H1 (cell line): Measurements from ENCODE around the gene PLCB1. TPM values are rescaled to one million over a fixed set of nuclear protein-coding genes. Genes with fewer than 3 reads are reported as not detected.

Source experiments
- ASH2L ChIP-seq: fragments of 200-600, 300-600 bp; sonication (generic); IDR thresholded peaks from one replicate; pipeline ENCODE4 v1.7.1; 2017; ENCODE audit warnings: low read length
- EZH2 ChIP-seq: fragments of 200-600 bp; sonication (generic); IDR thresholded peaks from 2 replicates; pipeline ENCODE4 v1.7.1; 2012; ENCODE audit warnings: low read depth, mild to moderate bottlenecking, moderate library complexity, low read length, inconsistent platforms; ENCODE audit not compliant: severe bottlenecking
- FOSL1 ChIP-seq: IDR thresholded peaks from 2 replicates; pipeline ENCODE4 v1.6.1; 2011; ENCODE audit warnings: mild to moderate bottlenecking, low read depth, low read length, moderate library complexity; ENCODE audit not compliant: insufficient read depth
- KDM4A ChIP-seq: IDR thresholded peaks from one replicate; pipeline ENCODE4 v1.7.1; 2012; ENCODE audit warnings: low read depth, mild to moderate bottlenecking, moderate library complexity, low read length, inconsistent platforms; ENCODE audit not compliant: severe bottlenecking
- NANOG ChIP-seq: IDR thresholded peaks from 2 replicates; pipeline ENCODE4 v1.6.1; 2011; ENCODE audit warnings: low read length, low read depth, mild to moderate bottlenecking, inconsistent platforms; ENCODE audit not compliant: insufficient read depth, poor library complexity, severe bottlenecking
- POLR2A ChIP-seq, 2 experiments: IDR thresholded peaks; 1 replicate in 1 of 2; 2 replicates in 1 of 2; pipeline ENCODE4 v1.6.1; 2011; ENCODE audit warnings: low read depth in 2 of 2, low read length in 2 of 2, mild to moderate bottlenecking in 2 of 2; ENCODE audit errors: control extremely low read depth in 1 of 2
- POU5F1 ChIP-seq: IDR thresholded peaks from 2 replicates; pipeline ENCODE4 v1.6.1; 2011; ENCODE audit warnings: low read depth, mild to moderate bottlenecking, low read length, moderate library complexity
- RNF2 ChIP-seq: fragments of 200-900, 300-1000 bp; sonication (generic); IDR thresholded peaks from 2 replicates; pipeline ENCODE4 v1.7.1; 2016; ENCODE audit warnings: borderline replicate concordance, low read depth, mild to moderate bottlenecking, antibody characterized with exemption, low read length; ENCODE audit not compliant: poor library complexity, severe bottlenecking; ENCODE audit errors: missing control alignments
- SUZ12 ChIP-seq: fragments of 200-600 bp; sonication (generic); IDR thresholded peaks from 2 replicates; pipeline ENCODE4 v1.6.1; 2012; ENCODE audit warnings: mild to moderate bottlenecking, inconsistent platforms, low read length, moderate library complexity, mixed read lengths
- polyA plus RNA-seq, 7 experiments: library from polyadenylated mRNA; depleted of rRNA in 3 of 7; stranded (reverse) in 5 of 7; unstranded in 2 of 7; fragments of >200 nt in 5 of 7; fragments of 200-250 nt in 2 of 7; gene quantifications; 1 replicate in 5 of 7; 2 replicates in 1 of 7; 4 replicates in 1 of 7; pipeline versions ENCODE4 v1.2.1 to v1.2.3, GENCODE V29; 2011 to 2013; ENCODE audit warnings: missing spikeins in 2 of 7, mixed read lengths in 2 of 7
- total RNA-seq: library from RNA; stranded (reverse); fragmentation: NEBNext Ultra II Directional; extraction: Animal tissue kit (Norgen Biotek cat#: 25700); gene quantifications from 2 replicates; pipeline ENCODE4 v1.2.1, GENCODE V29; 2021
- TF ChIP-seq, protein P1 (sequence below): fragments of 300-600 bp; sonication (generic); IDR thresholded peaks from 2 replicates; pipeline ENCODE4 v1.7.1; 2012; ENCODE audit warnings: low read length, moderate library complexity, mild to moderate bottlenecking, inconsistent platforms; ENCODE audit not compliant: insufficient replicate concordance
- TF ChIP-seq, protein P2 (sequence below): IDR thresholded peaks from 2 replicates; pipeline ENCODE4 v1.6.1; 2012; ENCODE audit warnings: inconsistent platforms

The PLCB1 gene
- total and polyA plus RNA-seq, 2 of the 8 experiments (the other 6 are each of a cell fraction or from before 2014, with no cell fraction given): 2.6 to 9.1 TPM

DNA sequence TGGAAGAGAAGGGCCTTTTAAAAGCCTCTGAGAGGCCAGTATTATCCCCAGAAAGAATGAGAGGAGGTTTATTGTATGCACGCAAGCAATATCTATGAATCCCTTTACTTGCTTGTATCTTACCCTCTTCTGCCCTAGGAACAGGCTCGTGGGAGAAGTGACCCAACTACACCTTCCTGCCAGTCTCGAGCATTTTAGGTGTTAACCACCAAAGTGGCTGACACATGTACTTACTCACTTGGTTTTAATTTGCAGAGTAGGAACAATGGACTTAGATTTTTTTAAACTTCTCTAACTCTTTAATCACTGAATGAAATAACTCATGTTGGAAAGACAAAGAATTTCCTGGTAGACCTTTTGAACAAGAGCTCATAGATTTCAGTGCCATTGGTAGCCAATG is 296.9 kb downstream of the PLCB1 start (continued):
- TF ChIP-seq, protein P1, sequence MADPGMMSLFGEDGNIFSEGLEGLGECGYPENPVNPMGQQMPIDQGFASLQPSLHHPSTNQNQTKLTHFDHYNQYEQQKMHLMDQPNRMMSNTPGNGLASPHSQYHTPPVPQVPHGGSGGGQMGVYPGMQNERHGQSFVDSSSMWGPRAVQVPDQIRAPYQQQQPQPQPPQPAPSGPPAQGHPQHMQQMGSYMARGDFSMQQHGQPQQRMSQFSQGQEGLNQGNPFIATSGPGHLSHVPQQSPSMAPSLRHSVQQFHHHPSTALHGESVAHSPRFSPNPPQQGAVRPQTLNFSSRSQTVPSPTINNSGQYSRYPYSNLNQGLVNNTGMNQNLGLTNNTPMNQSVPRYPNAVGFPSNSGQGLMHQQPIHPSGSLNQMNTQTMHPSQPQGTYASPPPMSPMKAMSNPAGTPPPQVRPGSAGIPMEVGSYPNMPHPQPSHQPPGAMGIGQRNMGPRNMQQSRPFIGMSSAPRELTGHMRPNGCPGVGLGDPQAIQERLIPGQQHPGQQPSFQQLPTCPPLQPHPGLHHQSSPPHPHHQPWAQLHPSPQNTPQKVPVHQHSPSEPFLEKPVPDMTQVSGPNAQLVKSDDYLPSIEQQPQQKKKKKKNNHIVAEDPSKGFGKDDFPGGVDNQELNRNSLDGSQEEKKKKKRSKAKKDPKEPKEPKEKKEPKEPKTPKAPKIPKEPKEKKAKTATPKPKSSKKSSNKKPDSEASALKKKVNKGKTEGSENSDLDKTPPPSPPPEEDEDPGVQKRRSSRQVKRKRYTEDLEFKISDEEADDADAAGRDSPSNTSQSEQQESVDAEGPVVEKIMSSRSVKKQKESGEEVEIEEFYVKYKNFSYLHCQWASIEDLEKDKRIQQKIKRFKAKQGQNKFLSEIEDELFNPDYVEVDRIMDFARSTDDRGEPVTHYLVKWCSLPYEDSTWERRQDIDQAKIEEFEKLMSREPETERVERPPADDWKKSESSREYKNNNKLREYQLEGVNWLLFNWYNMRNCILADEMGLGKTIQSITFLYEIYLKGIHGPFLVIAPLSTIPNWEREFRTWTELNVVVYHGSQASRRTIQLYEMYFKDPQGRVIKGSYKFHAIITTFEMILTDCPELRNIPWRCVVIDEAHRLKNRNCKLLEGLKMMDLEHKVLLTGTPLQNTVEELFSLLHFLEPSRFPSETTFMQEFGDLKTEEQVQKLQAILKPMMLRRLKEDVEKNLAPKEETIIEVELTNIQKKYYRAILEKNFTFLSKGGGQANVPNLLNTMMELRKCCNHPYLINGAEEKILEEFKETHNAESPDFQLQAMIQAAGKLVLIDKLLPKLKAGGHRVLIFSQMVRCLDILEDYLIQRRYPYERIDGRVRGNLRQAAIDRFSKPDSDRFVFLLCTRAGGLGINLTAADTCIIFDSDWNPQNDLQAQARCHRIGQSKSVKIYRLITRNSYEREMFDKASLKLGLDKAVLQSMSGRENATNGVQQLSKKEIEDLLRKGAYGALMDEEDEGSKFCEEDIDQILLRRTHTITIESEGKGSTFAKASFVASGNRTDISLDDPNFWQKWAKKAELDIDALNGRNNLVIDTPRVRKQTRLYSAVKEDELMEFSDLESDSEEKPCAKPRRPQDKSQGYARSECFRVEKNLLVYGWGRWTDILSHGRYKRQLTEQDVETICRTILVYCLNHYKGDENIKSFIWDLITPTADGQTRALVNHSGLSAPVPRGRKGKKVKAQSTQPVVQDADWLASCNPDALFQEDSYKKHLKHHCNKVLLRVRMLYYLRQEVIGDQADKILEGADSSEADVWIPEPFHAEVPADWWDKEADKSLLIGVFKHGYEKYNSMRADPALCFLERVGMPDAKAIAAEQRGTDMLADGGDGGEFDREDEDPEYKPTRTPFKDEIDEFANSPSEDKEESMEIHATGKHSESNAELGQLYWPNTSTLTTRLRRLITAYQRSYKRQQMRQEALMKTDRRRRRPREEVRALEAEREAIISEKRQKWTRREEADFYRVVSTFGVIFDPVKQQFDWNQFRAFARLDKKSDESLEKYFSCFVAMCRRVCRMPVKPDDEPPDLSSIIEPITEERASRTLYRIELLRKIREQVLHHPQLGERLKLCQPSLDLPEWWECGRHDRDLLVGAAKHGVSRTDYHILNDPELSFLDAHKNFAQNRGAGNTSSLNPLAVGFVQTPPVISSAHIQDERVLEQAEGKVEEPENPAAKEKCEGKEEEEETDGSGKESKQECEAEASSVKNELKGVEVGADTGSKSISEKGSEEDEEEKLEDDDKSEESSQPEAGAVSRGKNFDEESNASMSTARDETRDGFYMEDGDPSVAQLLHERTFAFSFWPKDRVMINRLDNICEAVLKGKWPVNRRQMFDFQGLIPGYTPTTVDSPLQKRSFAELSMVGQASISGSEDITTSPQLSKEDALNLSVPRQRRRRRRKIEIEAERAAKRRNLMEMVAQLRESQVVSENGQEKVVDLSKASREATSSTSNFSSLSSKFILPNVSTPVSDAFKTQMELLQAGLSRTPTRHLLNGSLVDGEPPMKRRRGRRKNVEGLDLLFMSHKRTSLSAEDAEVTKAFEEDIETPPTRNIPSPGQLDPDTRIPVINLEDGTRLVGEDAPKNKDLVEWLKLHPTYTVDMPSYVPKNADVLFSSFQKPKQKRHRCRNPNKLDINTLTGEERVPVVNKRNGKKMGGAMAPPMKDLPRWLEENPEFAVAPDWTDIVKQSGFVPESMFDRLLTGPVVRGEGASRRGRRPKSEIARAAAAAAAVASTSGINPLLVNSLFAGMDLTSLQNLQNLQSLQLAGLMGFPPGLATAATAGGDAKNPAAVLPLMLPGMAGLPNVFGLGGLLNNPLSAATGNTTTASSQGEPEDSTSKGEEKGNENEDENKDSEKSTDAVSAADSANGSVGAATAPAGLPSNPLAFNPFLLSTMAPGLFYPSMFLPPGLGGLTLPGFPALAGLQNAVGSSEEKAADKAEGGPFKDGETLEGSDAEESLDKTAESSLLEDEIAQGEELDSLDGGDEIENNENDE: no peak
- no peak for TF ChIP-seq POLR2A (IDR thresholded peaks at IDR 0.05; ENCODE audit: control extremely low read depth in 1 of 2, low read depth in 2 of 2, low read length in 2 of 2)
- TF ChIP-seq POU5F1: no peak
- TF ChIP-seq ASH2L: no peak
- TF ChIP-seq EZH2: no peak
- TF ChIP-seq RNF2: no peak
- TF ChIP-seq, protein P2, sequence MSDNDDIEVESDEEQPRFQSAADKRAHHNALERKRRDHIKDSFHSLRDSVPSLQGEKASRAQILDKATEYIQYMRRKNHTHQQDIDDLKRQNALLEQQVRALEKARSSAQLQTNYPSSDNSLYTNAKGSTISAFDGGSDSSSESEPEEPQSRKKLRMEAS: no peak
- TF ChIP-seq FOSL1: no peak
- TF ChIP-seq KDM4A: no peak
- no peak for TF ChIP-seq NANOG
- no peak for TF ChIP-seq SUZ12
